Neural cell (in vitro differentiated cells): Measurements from ENCODE around the gene FGD6.

Experiments used
- CTCF ChIP-seq: fragments of 450-650 bp; IDR thresholded peaks from 2 replicates; pipeline ENCODE4 v1.5.1; 2014; ENCODE audit warnings: antibody characterized with exemption, mild to moderate bottlenecking, moderate library complexity; ENCODE audit not compliant: poor library complexity, severe bottlenecking
- EP300 ChIP-seq: fragments of 450-650 bp; conservative IDR thresholded peaks from 2 replicates; pipeline ENCODE4 v1.6.1; 2014; ENCODE audit warnings: antibody characterized with exemption, mild to moderate bottlenecking, moderate library complexity; ENCODE audit not compliant: poor library complexity, severe bottlenecking
- EZH2 ChIP-seq: fragments of 200-600, 300-800 bp; shearing (Covaris generic), sonication (generic); IDR thresholded peaks from 2 replicates; pipeline ENCODE4 v1.6.1; 2014; ENCODE audit warnings: antibody characterized with exemption, low read length, borderline replicate concordance, mild to moderate bottlenecking; ENCODE audit not compliant: insufficient read depth, poor library complexity, severe bottlenecking
- POLR2AphosphoS5 ChIP-seq: IDR thresholded peaks from 2 replicates; pipeline ENCODE4 v1.6.1; 2012
- RAD21 ChIP-seq: fragments of 450-650 bp; conservative IDR thresholded peaks from 2 replicates; pipeline ENCODE4 v1.6.1; 2014; ENCODE audit warnings: antibody characterized with exemption, mild to moderate bottlenecking, moderate library complexity
- SMC3 ChIP-seq: fragments of 450-650 bp; conservative IDR thresholded peaks from 2 replicates; pipeline ENCODE4 v1.6.1; 2014; ENCODE audit warnings: antibody characterized with exemption, mild to moderate bottlenecking, moderate library complexity; ENCODE audit not compliant: poor library complexity
- TAF1 ChIP-seq: IDR thresholded peaks from 2 replicates; pipeline ENCODE4 v1.6.1; 2012; ENCODE audit warnings: low read depth
- TF ChIP-seq, protein P1 (sequence below): IDR thresholded peaks from 2 replicates; pipeline ENCODE4 v1.6.1; 2012; ENCODE audit warnings: borderline replicate concordance

DNA sequence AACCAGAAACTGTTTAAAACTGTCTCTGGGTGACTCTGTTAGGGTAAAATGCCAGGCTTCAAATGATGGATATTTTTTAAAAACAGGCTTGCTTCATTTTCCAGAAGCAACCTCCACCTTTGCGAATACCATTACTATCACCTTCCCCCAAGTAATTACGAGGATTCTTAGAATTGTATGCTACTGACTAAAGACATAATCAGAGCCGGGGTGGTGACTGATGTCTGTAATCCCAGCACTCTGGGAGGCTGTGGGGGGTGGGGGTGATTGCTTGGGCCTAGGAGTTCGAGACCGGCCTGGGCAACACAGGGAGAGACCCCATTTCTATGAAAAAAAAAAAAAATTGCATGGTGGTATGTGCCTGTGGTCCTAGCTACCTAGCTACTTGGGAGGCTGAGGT lies 38.3 kb downstream of the FGD6 start:
- TF ChIP-seq RAD21 = no peak
- no peak for TF ChIP-seq POLR2AphosphoS5
- no peak for TF ChIP-seq CTCF
- no peak for TF ChIP-seq SMC3
- TF ChIP-seq, protein P1, sequence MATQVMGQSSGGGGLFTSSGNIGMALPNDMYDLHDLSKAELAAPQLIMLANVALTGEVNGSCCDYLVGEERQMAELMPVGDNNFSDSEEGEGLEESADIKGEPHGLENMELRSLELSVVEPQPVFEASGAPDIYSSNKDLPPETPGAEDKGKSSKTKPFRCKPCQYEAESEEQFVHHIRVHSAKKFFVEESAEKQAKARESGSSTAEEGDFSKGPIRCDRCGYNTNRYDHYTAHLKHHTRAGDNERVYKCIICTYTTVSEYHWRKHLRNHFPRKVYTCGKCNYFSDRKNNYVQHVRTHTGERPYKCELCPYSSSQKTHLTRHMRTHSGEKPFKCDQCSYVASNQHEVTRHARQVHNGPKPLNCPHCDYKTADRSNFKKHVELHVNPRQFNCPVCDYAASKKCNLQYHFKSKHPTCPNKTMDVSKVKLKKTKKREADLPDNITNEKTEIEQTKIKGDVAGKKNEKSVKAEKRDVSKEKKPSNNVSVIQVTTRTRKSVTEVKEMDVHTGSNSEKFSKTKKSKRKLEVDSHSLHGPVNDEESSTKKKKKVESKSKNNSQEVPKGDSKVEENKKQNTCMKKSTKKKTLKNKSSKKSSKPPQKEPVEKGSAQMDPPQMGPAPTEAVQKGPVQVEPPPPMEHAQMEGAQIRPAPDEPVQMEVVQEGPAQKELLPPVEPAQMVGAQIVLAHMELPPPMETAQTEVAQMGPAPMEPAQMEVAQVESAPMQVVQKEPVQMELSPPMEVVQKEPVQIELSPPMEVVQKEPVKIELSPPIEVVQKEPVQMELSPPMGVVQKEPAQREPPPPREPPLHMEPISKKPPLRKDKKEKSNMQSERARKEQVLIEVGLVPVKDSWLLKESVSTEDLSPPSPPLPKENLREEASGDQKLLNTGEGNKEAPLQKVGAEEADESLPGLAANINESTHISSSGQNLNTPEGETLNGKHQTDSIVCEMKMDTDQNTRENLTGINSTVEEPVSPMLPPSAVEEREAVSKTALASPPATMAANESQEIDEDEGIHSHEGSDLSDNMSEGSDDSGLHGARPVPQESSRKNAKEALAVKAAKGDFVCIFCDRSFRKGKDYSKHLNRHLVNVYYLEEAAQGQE = no peak
- TF ChIP-seq TAF1 = no peak
- no peak for TF ChIP-seq EZH2
- TF ChIP-seq EP300 = no peak
